SK-N-SH (cell line): Measurements from ENCODE around the gene PRKCA. TPM values are rescaled to one million over a fixed set of nuclear protein-coding genes. Genes with fewer than 3 reads are reported as not detected.
A peak's percentile ranks its signal among the peaks of the same experiment; 100 is the strongest.

Source experiments
- CTCF ChIA-PET: fragments of 300-600, 350-600 bp; formaldehyde crosslinking; extraction: SDS; loops from one replicate; lab custom pipeline; 2021; lab: Yijun Ruan, JAX
- POLR2A ChIA-PET: fragments of 350-600 bp; sonication (Branson Sonifier 250); formaldehyde crosslinking; extraction: SDS; loops from one replicate; lab custom pipeline; 2020; ENCODE audit warnings: antibody characterized with exemption, inconsistent platforms; lab: Yijun Ruan, JAX
- DNase-seq: peaks from one replicate; pipeline ENCODE4 v3.0.0; 2012
- H2AFZ ChIP-seq: fragments of 200-600 bp; sonication (generic); 2 replicates; pipeline ENCODE4 v1.8.1; 2016; ENCODE audit warnings: antibody characterized with exemption, mild to moderate bottlenecking, low read depth
- H3F3A ChIP-seq: fragments of 200-600 bp; sonication (generic); replicated peaks from 2 replicates; pipeline ENCODE3; 2016; ENCODE audit warnings: antibody characterized with exemption, mild to moderate bottlenecking; ENCODE audit not compliant: insufficient read depth
- H3K27ac ChIP-seq, 2 experiments: fragments of 200-500 bp in 1 of 2; fragments of 200-600 bp in 1 of 2; sonication (Bioruptor generic) in 1 of 2; sonication (generic), shearing (Covaris generic) in 1 of 2; 2 replicates each; pipeline versions ENCODE4 v1.5.1 to v1.6.1; 2014 to 2016; ENCODE audit warnings: low read depth in 2 of 2, inconsistent platforms in 1 of 2, low read length in 1 of 2, mild to moderate bottlenecking in 1 of 2, mixed read lengths in 1 of 2
- H3K27me3 ChIP-seq: fragments of 200-600 bp; sonication (generic), shearing (Covaris generic); 2 replicates; pipeline ENCODE4 v1.6.1; 2016; ENCODE audit warnings: mixed run types; ENCODE audit not compliant: insufficient read depth
- H3K36me3 ChIP-seq, 2 experiments: fragments of 200-500 bp in 1 of 2; fragments of 200-600 bp in 1 of 2; sonication (Bioruptor generic) in 1 of 2; sonication (generic) in 1 of 2; replicated peaks in 1 of 2; 2 replicates each; pipeline versions ENCODE3 to v1.5.1; 2014 to 2016; ENCODE audit warnings: low read length in 1 of 2, mild to moderate bottlenecking in 1 of 2; ENCODE audit not compliant: insufficient read depth in 2 of 2, control insufficient read depth in 1 of 2
- H3K4me1 ChIP-seq, 2 experiments: fragments of 200-500 bp in 1 of 2; fragments of 200-600 bp in 1 of 2; sonication (Bioruptor generic) in 1 of 2; sonication (generic), shearing (Covaris generic) in 1 of 2; 2 replicates each; pipeline versions ENCODE4 v1.5.1 to v1.6.1; 2014 to 2016; ENCODE audit warnings: low read depth in 1 of 2, low read length in 1 of 2, mixed run types in 1 of 2; ENCODE audit not compliant: insufficient read depth in 2 of 2, control insufficient read depth in 1 of 2
- H3K4me2 ChIP-seq: fragments of 200-600 bp; sonication (generic), shearing (Covaris generic); 2 replicates; pipeline ENCODE4 v1.6.1; 2017; ENCODE audit warnings: mixed run types
- H3K4me3 ChIP-seq, 2 experiments: fragments of 200-500 bp in 1 of 2; fragments of 200-600 bp in 1 of 2; sonication (Bioruptor generic) in 1 of 2; sonication (generic), shearing (Covaris generic) in 1 of 2; 2 replicates each; pipeline versions ENCODE4 v1.5.1 to v1.8.1; 2014 to 2016; ENCODE audit warnings: low read depth in 2 of 2, inconsistent platforms in 1 of 2, low read length in 1 of 2, mild to moderate bottlenecking in 1 of 2, mixed read lengths in 1 of 2, moderate library complexity in 1 of 2
- H3K79me2 ChIP-seq: fragments of 200-600 bp; sonication (generic); 2 replicates; pipeline ENCODE4 v1.8.1; 2017; ENCODE audit warnings: mild to moderate bottlenecking; ENCODE audit not compliant: insufficient read depth
- H3K9ac ChIP-seq: fragments of 200-600 bp; sonication (generic); 2 replicates; pipeline ENCODE4 v1.6.1; 2017; ENCODE audit warnings: mixed run types
- H3K9me2 ChIP-seq: fragments of 200-600 bp; sonication (generic); 2 replicates; pipeline ENCODE4 v1.6.1; 2017; ENCODE audit warnings: mixed run types
- H3K9me3 ChIP-seq: fragments of 200-600 bp; sonication (generic); 2 replicates; pipeline ENCODE4 v1.6.1; 2017; ENCODE audit warnings: mixed run types, mild to moderate bottlenecking, moderate library complexity
- H4K20me1 ChIP-seq: fragments of 200-600 bp; sonication (generic); 2 replicates; pipeline ENCODE4 v1.6.1; 2017; ENCODE audit warnings: mild to moderate bottlenecking, mixed run types; ENCODE audit not compliant: insufficient read depth
- CHD2 ChIP-seq: fragments of 150-350 bp; IDR thresholded peaks from 2 replicates; pipeline ENCODE4 v1.6.1; 2018; ENCODE audit warnings: low read length; ENCODE audit not compliant: partially characterized antibody
- ELF1 ChIP-seq: IDR thresholded peaks from 2 replicates; pipeline ENCODE4 v1.4.0; 2012
- EP300 ChIP-seq, 2 experiments: IDR thresholded peaks; 2 replicates each; pipeline versions ENCODE4 v1.4.0 to v1.6.1; 2012; ENCODE audit warnings: borderline replicate concordance in 1 of 2, low read depth in 1 of 2, low read length in 1 of 2
- FOSL2 ChIP-seq: IDR thresholded peaks from 2 replicates; pipeline ENCODE4 v1.4.0; 2012; ENCODE audit warnings: low read depth, mild to moderate bottlenecking, moderate library complexity, borderline replicate concordance
- GATA2 ChIP-seq: sonication (generic); formaldehyde crosslinking; IDR thresholded peaks from 2 replicates; pipeline ENCODE4 v1.5.0; 2020; ENCODE audit warnings: mild to moderate bottlenecking, missing genetic modification reagents
- MEF2A ChIP-seq: IDR thresholded peaks from 2 replicates; pipeline ENCODE4 v1.4.0; 2012; ENCODE audit warnings: low read depth, borderline replicate concordance
- NFIC ChIP-seq: IDR thresholded peaks from 2 replicates; pipeline ENCODE4 v1.4.0; 2012; ENCODE audit warnings: borderline replicate concordance
- NRF1 ChIP-seq: IDR thresholded peaks from 2 replicates; pipeline ENCODE4 v1.6.1; 2012; ENCODE audit warnings: low read depth, mild to moderate bottlenecking, low read length
- POLR2AphosphoS5 ChIP-seq: IDR thresholded peaks from 2 replicates; pipeline ENCODE4 v1.6.1; 2012; ENCODE audit warnings: low read depth, low read length
- SIN3A ChIP-seq: IDR thresholded peaks from 2 replicates; pipeline ENCODE4 v1.6.1; 2012; ENCODE audit warnings: low read depth, mild to moderate bottlenecking, low read length, moderate library complexity, borderline replicate concordance
- TCF12 ChIP-seq: IDR thresholded peaks from 2 replicates; pipeline ENCODE4 v1.4.0; 2012
- WGBS: methylation state at CpG from one replicate; pipeline ENCODE4 v1.1.6; 2017; ENCODE audit warnings: low lambda C conversion rate; 5-methylcytosine and 5-hydroxymethylcytosine counted together
- polyA plus RNA-seq, 3 experiments: library from polyadenylated mRNA; depleted of rRNA; stranded (reverse); fragments of >200 nt; gene quantifications; 2 replicates each; pipeline ENCODE4 v1.2.3, GENCODE V29; 2012
- TF ChIP-seq, protein P1 (sequence below): fragments of 150-350 bp; IDR thresholded peaks from 2 replicates; pipeline ENCODE4 v1.6.1; 2017; ENCODE audit warnings: antibody characterized with exemption, low read length, low read depth, borderline replicate concordance
- TF ChIP-seq, protein P2 (sequence below): fragments of 200-600 bp; sonication (generic); IDR thresholded peaks from 2 replicates; pipeline ENCODE4 v1.6.1; 2017; ENCODE audit warnings: antibody characterized with exemption, mild to moderate bottlenecking, moderate library complexity
- TF ChIP-seq, protein P3 (sequence below): IDR thresholded peaks from 2 replicates; pipeline ENCODE4 v1.6.1; 2012; ENCODE audit warnings: mild to moderate bottlenecking, low read depth, low read length, moderate library complexity
- TF ChIP-seq, protein P4 (sequence below): fragments of 150-350 bp; IDR thresholded peaks from 2 replicates; pipeline ENCODE4 v1.6.1; 2016; ENCODE audit warnings: mild to moderate bottlenecking, low read depth, low read length

The PRKCA gene
- polyA plus RNA-seq, 1 of the 3 experiments (the other 2 are of a cell fraction): 108 TPM

DNA sequence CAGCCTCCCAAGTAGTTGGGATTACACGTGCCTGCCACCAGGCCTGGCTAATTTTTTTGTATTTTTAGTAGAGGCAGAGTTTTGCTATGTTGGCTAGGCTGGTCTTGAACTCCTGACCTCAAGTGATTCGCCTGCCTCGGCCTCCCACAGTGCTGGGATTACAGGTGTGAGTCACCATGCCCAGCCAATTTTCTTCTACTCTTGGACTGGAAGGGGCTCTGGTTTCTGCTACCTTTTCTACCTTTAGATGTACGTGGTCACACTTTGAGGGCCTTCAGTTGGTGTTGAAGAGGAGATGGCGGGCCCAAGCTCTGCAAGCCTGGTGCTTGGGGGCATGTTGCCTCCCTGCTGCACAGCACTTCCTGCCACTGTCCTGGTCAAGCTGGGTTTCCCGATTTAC lies 173.6 kb downstream of the PRKCA start:
- POLR2A ChIA-PET: no interaction called here
- Histone ChIP-seq H3K9me2 (no peaks in the 10 kb centered on the region), H3F3A (peaks cover 36% of the 10 kb centered on the region), H3K4me1 (peaks cover under 1 to 18% of the 10 kb centered on the region in 2 experiments), H4K20me1 (peaks cover 12% of the 10 kb centered on the region; the same call in 1 of the 2 replicates), H3K79me2 (peaks cover 100% of the 10 kb centered on the region), H3K9me3 (no peaks in the 10 kb centered on the region), H2AFZ (no peak overlapping the region), H3K9ac (no peak overlapping the region), H3K27ac (no peak overlapping the region), H3K27me3 (no peaks in the 10 kb centered on the region), H3K4me2 (no peak overlapping the region), H3K36me3 (peaks cover 0 to 22% of the 10 kb centered on the region in 2 experiments), H3K4me3 (no peak overlapping the region)
- DNase-seq: no peak
- WGBS: 93% methylated on average over 6 of the region's 6 CpGs
- CTCF ChIA-PET: interaction anchor here (1.3 kb wide), 3 partner anchors 22 to 198 kb away, joined by 3 read pairs; no protein-coding TSS in a partner anchor
- TF ChIP-seq FOSL2: peak; percentile 22; the same call in 1 of the 2 replicates
- TF ChIP-seq, protein P1, sequence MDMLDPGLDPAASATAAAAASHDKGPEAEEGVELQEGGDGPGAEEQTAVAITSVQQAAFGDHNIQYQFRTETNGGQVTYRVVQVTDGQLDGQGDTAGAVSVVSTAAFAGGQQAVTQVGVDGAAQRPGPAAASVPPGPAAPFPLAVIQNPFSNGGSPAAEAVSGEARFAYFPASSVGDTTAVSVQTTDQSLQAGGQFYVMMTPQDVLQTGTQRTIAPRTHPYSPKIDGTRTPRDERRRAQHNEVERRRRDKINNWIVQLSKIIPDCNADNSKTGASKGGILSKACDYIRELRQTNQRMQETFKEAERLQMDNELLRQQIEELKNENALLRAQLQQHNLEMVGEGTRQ: no peak

DNA sequence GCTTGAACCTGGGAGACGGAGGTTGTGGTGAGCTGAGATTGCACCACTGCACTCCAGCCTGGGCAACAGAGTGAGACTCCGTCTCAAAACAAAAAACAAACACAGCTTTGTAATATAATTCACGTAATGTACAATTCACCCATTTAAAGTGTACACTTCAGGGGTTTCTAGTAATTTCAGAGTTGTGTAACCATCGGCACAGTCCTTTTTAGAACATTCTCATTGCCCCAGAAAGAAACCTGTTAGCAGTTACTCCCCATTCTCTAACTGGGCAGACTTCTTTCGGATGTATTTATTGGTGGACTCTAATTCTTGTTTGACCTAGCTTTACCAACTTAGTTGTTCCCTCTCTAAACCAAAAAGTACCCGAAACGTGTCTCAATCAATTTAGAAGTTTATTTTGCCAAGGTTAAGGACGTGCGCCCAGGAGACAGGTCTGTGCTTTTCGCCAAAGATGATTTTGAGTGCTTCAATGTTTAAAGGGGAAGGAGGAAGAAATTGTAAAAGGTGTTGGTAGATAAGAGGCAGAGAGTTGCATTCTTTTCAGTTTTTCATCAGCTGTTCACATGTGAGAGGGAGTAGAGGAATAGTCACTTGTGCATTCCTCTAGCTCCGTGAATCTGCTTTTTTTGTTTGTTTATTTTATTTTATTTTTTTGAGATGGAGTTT lies 175.3 kb downstream of the PRKCA start:
- DNase-seq: no peak
- Histone ChIP-seq H3K4me2 (no peak overlapping the region), H3K27ac (no peak overlapping the region), H3K36me3 (peaks cover 0 to 35% of the 10 kb centered on the region in 2 experiments), H3K9ac (no peak overlapping the region), H2AFZ (no peak overlapping the region), H3K9me2 (no peaks in the 10 kb centered on the region), H3K27me3 (no peaks in the 10 kb centered on the region), H4K20me1 (peaks cover 12% of the 10 kb centered on the region; the same call in 1 of the 2 replicates), H3K79me2 (peaks cover 100% of the 10 kb centered on the region), H3K9me3 (no peaks in the 10 kb centered on the region), H3K4me1 (peaks cover 0 to 18% of the 10 kb centered on the region in 2 experiments; a peak in 2 of 4 replicates), H3F3A (peaks cover 36% of the 10 kb centered on the region), H3K4me3 (no peak overlapping the region)
- POLR2A ChIA-PET: no interaction called here
- 98% methylated on average over 11 of the region's 11 CpGs for WGBS
- TF ChIP-seq EP300 (IDR thresholded peaks at IDR 0.05; ENCODE audit: borderline replicate concordance in 1 of 2, low read depth in 1 of 2, low read length in 1 of 2): no peak
- no peak for TF ChIP-seq NFIC
- no peak for TF ChIP-seq ELF1
- TF ChIP-seq, protein P2, sequence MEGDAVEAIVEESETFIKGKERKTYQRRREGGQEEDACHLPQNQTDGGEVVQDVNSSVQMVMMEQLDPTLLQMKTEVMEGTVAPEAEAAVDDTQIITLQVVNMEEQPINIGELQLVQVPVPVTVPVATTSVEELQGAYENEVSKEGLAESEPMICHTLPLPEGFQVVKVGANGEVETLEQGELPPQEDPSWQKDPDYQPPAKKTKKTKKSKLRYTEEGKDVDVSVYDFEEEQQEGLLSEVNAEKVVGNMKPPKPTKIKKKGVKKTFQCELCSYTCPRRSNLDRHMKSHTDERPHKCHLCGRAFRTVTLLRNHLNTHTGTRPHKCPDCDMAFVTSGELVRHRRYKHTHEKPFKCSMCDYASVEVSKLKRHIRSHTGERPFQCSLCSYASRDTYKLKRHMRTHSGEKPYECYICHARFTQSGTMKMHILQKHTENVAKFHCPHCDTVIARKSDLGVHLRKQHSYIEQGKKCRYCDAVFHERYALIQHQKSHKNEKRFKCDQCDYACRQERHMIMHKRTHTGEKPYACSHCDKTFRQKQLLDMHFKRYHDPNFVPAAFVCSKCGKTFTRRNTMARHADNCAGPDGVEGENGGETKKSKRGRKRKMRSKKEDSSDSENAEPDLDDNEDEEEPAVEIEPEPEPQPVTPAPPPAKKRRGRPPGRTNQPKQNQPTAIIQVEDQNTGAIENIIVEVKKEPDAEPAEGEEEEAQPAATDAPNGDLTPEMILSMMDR: no peak
- TF ChIP-seq, protein P3, sequence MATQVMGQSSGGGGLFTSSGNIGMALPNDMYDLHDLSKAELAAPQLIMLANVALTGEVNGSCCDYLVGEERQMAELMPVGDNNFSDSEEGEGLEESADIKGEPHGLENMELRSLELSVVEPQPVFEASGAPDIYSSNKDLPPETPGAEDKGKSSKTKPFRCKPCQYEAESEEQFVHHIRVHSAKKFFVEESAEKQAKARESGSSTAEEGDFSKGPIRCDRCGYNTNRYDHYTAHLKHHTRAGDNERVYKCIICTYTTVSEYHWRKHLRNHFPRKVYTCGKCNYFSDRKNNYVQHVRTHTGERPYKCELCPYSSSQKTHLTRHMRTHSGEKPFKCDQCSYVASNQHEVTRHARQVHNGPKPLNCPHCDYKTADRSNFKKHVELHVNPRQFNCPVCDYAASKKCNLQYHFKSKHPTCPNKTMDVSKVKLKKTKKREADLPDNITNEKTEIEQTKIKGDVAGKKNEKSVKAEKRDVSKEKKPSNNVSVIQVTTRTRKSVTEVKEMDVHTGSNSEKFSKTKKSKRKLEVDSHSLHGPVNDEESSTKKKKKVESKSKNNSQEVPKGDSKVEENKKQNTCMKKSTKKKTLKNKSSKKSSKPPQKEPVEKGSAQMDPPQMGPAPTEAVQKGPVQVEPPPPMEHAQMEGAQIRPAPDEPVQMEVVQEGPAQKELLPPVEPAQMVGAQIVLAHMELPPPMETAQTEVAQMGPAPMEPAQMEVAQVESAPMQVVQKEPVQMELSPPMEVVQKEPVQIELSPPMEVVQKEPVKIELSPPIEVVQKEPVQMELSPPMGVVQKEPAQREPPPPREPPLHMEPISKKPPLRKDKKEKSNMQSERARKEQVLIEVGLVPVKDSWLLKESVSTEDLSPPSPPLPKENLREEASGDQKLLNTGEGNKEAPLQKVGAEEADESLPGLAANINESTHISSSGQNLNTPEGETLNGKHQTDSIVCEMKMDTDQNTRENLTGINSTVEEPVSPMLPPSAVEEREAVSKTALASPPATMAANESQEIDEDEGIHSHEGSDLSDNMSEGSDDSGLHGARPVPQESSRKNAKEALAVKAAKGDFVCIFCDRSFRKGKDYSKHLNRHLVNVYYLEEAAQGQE: no peak
- TF ChIP-seq POLR2AphosphoS5: no peak
- TF ChIP-seq TCF12: no peak
- no peak for TF ChIP-seq NRF1
- TF ChIP-seq GATA2 (CRISPR knock-in tag): no peak
- no peak for TF ChIP-seq SIN3A
- no peak for TF ChIP-seq CHD2
- TF ChIP-seq MEF2A: no peak
- TF ChIP-seq, protein P4, sequence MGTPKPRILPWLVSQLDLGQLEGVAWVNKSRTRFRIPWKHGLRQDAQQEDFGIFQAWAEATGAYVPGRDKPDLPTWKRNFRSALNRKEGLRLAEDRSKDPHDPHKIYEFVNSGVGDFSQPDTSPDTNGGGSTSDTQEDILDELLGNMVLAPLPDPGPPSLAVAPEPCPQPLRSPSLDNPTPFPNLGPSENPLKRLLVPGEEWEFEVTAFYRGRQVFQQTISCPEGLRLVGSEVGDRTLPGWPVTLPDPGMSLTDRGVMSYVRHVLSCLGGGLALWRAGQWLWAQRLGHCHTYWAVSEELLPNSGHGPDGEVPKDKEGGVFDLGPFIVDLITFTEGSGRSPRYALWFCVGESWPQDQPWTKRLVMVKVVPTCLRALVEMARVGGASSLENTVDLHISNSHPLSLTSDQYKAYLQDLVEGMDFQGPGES: no peak
- no peak for TF ChIP-seq FOSL2
- CTCF ChIA-PET: no interaction called here
